ENCODE results near the gene NSMCE1. TPM values are rescaled to one million over a fixed set of nuclear protein-coding genes. Genes with fewer than 3 reads are reported as not detected.
"Not testable (repeated sequence)": the region's sequence is repeated elsewhere in the genome, so short reads cannot be mapped to it uniquely, and the experiment has no call there.

The NSMCE1 gene
- total RNA-seq, 2 experiments from 2014 or later = 110 to 127 TPM

- ATAC-seq = peak; percentile 10
- intact Hi-C loops (cut with DNase I, micrococcal nuclease) = no loop called here
- Mint-ChIP-seq H3K27me3 (peaks cover 3% of the 10 kb centered on the region), H3K4me3 (no peak overlapping the region), H3K9me3 (ENCODE audit: low read depth) (peaks cover 6% of the 10 kb centered on the region), H3K27ac (peak overlapping the region; percentile 21), H3K4me1 (peaks cover 82% of the 10 kb centered on the region), H3K36me3 (ENCODE audit: low read depth) (peaks cover 9% of the 10 kb centered on the region)
- peak; percentile 36 for DNase-seq
- ChIA-PET POLR2A (interaction anchor here (0.5 to 3.1 kb wide), 2 partner anchors 32 to 136 kb away, joined by 4 to 13 read pairs; no protein-coding TSS in a partner anchor), CTCF (interaction anchor here (0.7 to 1.5 kb wide), 6 partner anchors 10 to 119 kb away, joined by 3 to 4 read pairs (median 3); no protein-coding TSS in a partner anchor)
Observed at GRCh38 chr16:27285676-27286196, 17.2 kb upstream of the NSMCE1 start.

GRCh38 chr16:27284865-27285675 is 16.5 kb upstream of the NSMCE1 start:
- peak; percentile 28 for DNase-seq
- peak; percentile 27 for ATAC-seq
- peaks cover 3% of the 10 kb centered on the region for H3K27me3 Mint-ChIP-seq
- H3K27ac Mint-ChIP-seq = peak overlapping the region; percentile 64
- H3K4me1 Mint-ChIP-seq = peaks cover 76% of the 10 kb centered on the region
- H3K36me3 Mint-ChIP-seq (ENCODE audit: low read depth) = peaks cover 9% of the 10 kb centered on the region
- peaks cover 6% of the 10 kb centered on the region for H3K9me3 Mint-ChIP-seq (ENCODE audit: low read depth)
- ChIA-PET POLR2A (interaction anchor here (0.5 to 3.1 kb wide), 3 partner anchors 31 to 137 kb away, joined by 4 to 13 read pairs (median 5); no protein-coding TSS in a partner anchor), CTCF (interaction anchor here (0.7 to 1.5 kb wide), 5 partner anchors 11 to 119 kb away, joined by 3 to 5 read pairs (median 3); no protein-coding TSS in a partner anchor)
- intact Hi-C loops (cut with DNase I, micrococcal nuclease) = no loop called here
- H3K4me3 Mint-ChIP-seq = peak overlapping the region; percentile 3

GRCh38 chr16:27281243-27281642 is 12.7 kb upstream of the NSMCE1 start:
- ChIA-PET POLR2A (interaction anchor here (0.6 to 1.3 kb wide), 2 partner anchors 27 to 36 kb away, joined by 3 to 8 read pairs; no protein-coding TSS in a partner anchor), CTCF (interaction anchor here (0.8 to 1.9 kb wide), 8 partner anchors 9 to 47 kb away, joined by 3 to 4 read pairs (median 3); no protein-coding TSS in a partner anchor)
- DNase-seq = no peak
- Mint-ChIP-seq H3K4me3 (peak overlapping the region; percentile 26), H3K36me3 (ENCODE audit: low read depth) (peaks cover 2% of the 10 kb centered on the region), H3K27ac (peak overlapping the region; percentile 63), H3K4me1 (peaks cover 53% of the 10 kb centered on the region), H3K9me3 (ENCODE audit: low read depth) (no peaks in the 10 kb centered on the region), H3K27me3 (no peaks in the 10 kb centered on the region)
- intact Hi-C loops (cut with DNase I, micrococcal nuclease) = no loop called here
- ATAC-seq = peak; percentile 30

DNA sequence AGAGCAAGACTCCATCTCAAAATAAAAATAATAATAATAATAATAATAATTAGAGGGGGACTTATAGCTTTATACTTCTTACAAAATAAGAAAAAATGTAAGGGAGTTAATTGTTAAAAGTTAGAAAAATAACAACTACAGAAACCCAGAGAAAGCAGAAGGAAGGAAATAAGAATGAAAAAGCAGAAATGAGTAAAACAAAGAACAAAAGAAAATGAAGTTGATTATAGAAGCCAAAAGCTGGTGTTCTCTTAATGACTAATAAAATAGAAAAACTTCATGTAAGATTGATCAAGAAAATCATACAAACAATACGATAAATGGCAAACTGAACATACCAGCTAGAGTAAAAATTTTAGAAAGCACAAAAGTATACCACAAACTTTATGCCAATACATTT is 6.8 kb upstream of the NSMCE1 start:
- Mint-ChIP-seq H3K4me1 (peaks cover 56% of the 10 kb centered on the region), H3K27me3 (no peaks in the 10 kb centered on the region), H3K4me3 (no peak overlapping the region), H3K36me3 (ENCODE audit: low read depth) (peaks cover 9% of the 10 kb centered on the region), H3K27ac (no peak overlapping the region), H3K9me3 (ENCODE audit: low read depth) (peaks cover 2% of the 10 kb centered on the region)
- no peak for DNase-seq
- ChIA-PET CTCF (interaction anchor here (0.5 to 3.7 kb wide), 7 partner anchors 38 to 132 kb away, joined by 3 to 21 read pairs (median 3); no protein-coding TSS in a partner anchor), POLR2A (interaction anchor here (0.5 to 1.0 kb wide), 3 partner anchors 43 to 525 kb away, joined by 3 to 4 read pairs (median 3); no protein-coding TSS in a partner anchor)
- no peak for ATAC-seq
- intact Hi-C loops (cut with DNase I, micrococcal nuclease) = loop anchor here in 1 of 2 experiments (2.0 kb wide), 1 partner anchor 23 kb away; no protein-coding TSS in a partner anchor

- peak overlapping the region; percentile 87 for H3K27ac Mint-ChIP-seq
- not testable (repeated sequence) for DNase-seq; H3K9me3 Mint-ChIP-seq (ENCODE audit: low read depth); ATAC-seq; H3K36me3 Mint-ChIP-seq (ENCODE audit: low read depth); H3K27me3 Mint-ChIP-seq
- peak overlapping the region; percentile 35 for H3K4me3 Mint-ChIP-seq
- ChIA-PET CTCF (interaction anchor here (0.6 to 3.7 kb wide), 16 partner anchors 8 to 136 kb away, joined by 3 to 21 read pairs (median 4); no protein-coding TSS in a partner anchor), POLR2A (interaction anchor here (0.6 to 2.2 kb wide), 15 partner anchors 15 to 164 kb away, joined by 3 to 15 read pairs (median 5); no protein-coding TSS in a partner anchor)
- peaks cover 66% of the 10 kb centered on the region for H3K4me1 Mint-ChIP-seq
- intact Hi-C loops (cut with DNase I, micrococcal nuclease) = loop anchor here (1.0 to 5.0 kb wide), 7 partner anchors 22 to 133 kb away; no protein-coding TSS in a partner anchor
Observed at GRCh38 chr16:27274424-27274874, 5.9 kb upstream of the NSMCE1 start.

DNA sequence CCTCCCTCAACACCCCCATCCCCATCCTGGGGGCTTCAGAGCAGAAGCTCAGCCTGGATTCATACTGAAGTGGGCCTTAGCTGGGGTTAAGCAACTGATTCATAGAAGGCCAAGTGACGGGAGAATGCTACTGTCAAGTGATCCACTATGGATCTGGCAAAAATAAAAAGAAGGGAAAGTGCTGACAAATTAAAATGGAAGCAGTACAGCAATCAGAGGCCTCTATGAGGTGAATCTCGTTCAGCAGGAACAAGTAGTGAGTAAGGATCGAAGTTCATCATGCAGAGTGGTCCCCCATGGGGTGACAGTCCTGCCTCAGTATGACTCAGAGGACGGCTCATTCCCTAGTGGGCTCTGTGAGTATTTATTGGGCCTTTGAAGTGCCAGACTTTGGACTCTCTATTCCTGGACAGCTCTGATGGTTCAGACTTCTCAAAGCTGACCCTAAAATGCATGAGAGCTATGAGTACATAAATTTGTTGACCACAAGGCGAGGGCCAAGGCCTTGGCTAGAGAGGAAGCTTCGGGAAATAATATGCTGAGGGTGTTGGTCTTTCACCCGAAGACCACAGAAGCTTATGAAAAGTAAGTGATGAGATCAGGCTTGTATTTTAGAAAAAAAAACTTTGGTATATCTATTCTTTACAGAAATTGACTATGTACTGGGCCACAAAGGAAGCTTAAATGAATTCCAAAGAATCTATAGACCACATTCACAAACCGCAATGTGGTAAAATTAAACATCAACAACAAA is 5.3 kb upstream of the NSMCE1 start:
- Mint-ChIP-seq H3K4me1 (peaks cover 70% of the 10 kb centered on the region), H3K27me3 (no peaks in the 10 kb centered on the region), H3K4me3 (peak overlapping the region; percentile 35), H3K27ac (peak overlapping the region; percentile 87), H3K36me3 (ENCODE audit: low read depth) (peaks cover 9% of the 10 kb centered on the region), H3K9me3 (ENCODE audit: low read depth) (peaks cover 2% of the 10 kb centered on the region)
- DNase-seq (peak; percentile 69), ATAC-seq (peak; percentile 89)
- intact Hi-C loops (cut with DNase I, micrococcal nuclease) = loop anchor here (1.0 to 5.0 kb wide), 7 partner anchors 21 to 133 kb away; no protein-coding TSS in a partner anchor
- POLR2A ChIA-PET = interaction anchor here (0.6 to 2.2 kb wide), 16 partner anchors 9 to 163 kb away, joined by 3 to 15 read pairs (median 5); no protein-coding TSS in a partner anchor
- CTCF ChIA-PET = interaction anchor here (0.6 to 3.7 kb wide), 16 partner anchors 7 to 137 kb away, joined by 3 to 21 read pairs (median 4); no protein-coding TSS in a partner anchor

DNA sequence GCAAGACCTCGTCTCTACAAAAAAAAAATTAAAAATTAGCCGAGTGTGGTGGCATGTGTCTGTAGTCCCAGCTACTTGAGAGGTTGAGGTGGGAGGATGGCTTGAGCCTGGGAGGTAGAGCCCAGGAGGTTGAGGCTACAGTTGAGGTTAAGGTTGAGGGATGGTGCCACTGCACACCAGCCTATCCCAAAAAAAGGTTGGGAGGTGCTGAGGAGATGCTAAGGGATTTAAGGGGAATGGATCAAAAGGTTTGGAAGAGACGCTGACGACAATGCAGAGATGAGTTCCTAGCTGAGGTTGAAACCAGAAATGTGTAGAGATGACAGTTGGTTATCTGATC is 4.7 kb upstream of the NSMCE1 start:
- Mint-ChIP-seq H3K4me3 (peak overlapping the region; percentile 35), H3K9me3 (ENCODE audit: low read depth) (peaks cover 2% of the 10 kb centered on the region), H3K36me3 (ENCODE audit: low read depth) (peaks cover 10% of the 10 kb centered on the region), H3K27me3 (no peaks in the 10 kb centered on the region), H3K27ac (peak overlapping the region; percentile 87), H3K4me1 (peaks cover 70% of the 10 kb centered on the region)
- CTCF ChIA-PET = interaction anchor here (0.6 to 3.7 kb wide), 5 partner anchors 8 to 94 kb away, joined by 3 to 21 read pairs (median 4); no protein-coding TSS in a partner anchor
- ATAC-seq = peak; percentile 8
- intact Hi-C loops (cut with DNase I, micrococcal nuclease) = loop anchor here (5.0 kb wide), 3 partner anchors 94 to 134 kb away; no protein-coding TSS in a partner anchor
- POLR2A ChIA-PET = interaction anchor here (0.6 to 2.2 kb wide), 7 partner anchors 9 to 44 kb away, joined by 4 to 12 read pairs (median 10); no protein-coding TSS in a partner anchor
- DNase-seq = no peak

GRCh38 chr16:27272697-27273096 is 4.1 kb upstream of the NSMCE1 start:
- POLR2A ChIA-PET = interaction anchor here (1.8 to 2.2 kb wide), 2 partner anchors 36 to 38 kb away, joined by 12 read pairs; no protein-coding TSS in a partner anchor
- peaks cover 73% of the 10 kb centered on the region for H3K4me1 Mint-ChIP-seq
- intact Hi-C loops (cut with DNase I, micrococcal nuclease) = loop anchor here (5.0 kb wide), 3 partner anchors 95 to 135 kb away; no protein-coding TSS in a partner anchor
- peaks cover 15% of the 10 kb centered on the region for H3K36me3 Mint-ChIP-seq (ENCODE audit: low read depth)
- ATAC-seq; H3K27me3 Mint-ChIP-seq; H3K9me3 Mint-ChIP-seq (ENCODE audit: low read depth); DNase-seq: not testable (repeated sequence)
- CTCF ChIA-PET = interaction anchor here (1.4 to 3.7 kb wide), 4 partner anchors 30 to 95 kb away, joined by 3 to 13 read pairs (median 6); no protein-coding TSS in a partner anchor
- peak overlapping the region; percentile 35 for H3K4me3 Mint-ChIP-seq
- H3K27ac Mint-ChIP-seq = peak overlapping the region; percentile 87

GRCh38 chr16:27272076-27272475 is 3.5 kb upstream of the NSMCE1 start:
- peaks cover 77% of the 10 kb centered on the region for H3K4me1 Mint-ChIP-seq
- DNase-seq (no peak), ATAC-seq (no peak)
- H3K9me3 Mint-ChIP-seq (ENCODE audit: low read depth) = peaks cover 2% of the 10 kb centered on the region
- intact Hi-C loops (cut with DNase I, micrococcal nuclease) = loop anchor here (5.0 kb wide), 3 partner anchors 95 to 135 kb away; no protein-coding TSS in a partner anchor
- H3K4me3 Mint-ChIP-seq = no peak overlapping the region
- no peaks in the 10 kb centered on the region for H3K27me3 Mint-ChIP-seq
- H3K27ac Mint-ChIP-seq = peak overlapping the region; percentile 78
- H3K36me3 Mint-ChIP-seq (ENCODE audit: low read depth) = peaks cover 19% of the 10 kb centered on the region
- POLR2A ChIA-PET = interaction anchor here (1.1 kb wide), 1 partner anchor 96 kb away, joined by 5 read pairs; no protein-coding TSS in a partner anchor
- CTCF ChIA-PET = interaction anchor here (0.6 to 2.4 kb wide), 3 partner anchors 37 to 95 kb away, joined by 3 to 7 read pairs (median 4); no protein-coding TSS in a partner anchor

DNA sequence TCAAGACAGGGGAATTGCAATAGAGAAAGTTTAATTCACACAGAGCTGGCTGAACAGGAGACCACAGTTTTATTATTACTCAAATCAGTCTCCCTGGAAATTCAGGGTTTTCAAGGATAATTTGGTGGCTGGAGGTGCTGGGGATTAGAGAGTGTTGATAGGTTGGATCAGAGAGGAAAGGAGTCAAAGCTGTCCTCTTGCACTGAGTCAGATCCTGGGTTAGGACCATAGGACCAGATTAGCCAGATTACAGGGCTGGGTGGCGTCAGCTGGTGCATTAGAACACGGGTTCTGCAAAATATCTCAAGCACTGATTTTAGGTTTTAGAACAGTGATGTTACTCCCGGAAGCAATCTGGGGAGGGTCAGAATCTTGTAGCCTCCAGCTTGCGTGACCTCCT is 1.8 kb upstream of the NSMCE1 start:
- DNase-seq (peak; percentile 53), ATAC-seq (peak; percentile 24)
- Mint-ChIP-seq H3K4me3 (peak overlapping the region; percentile 90), H3K27me3 (no peaks in the 10 kb centered on the region), H3K9me3 (ENCODE audit: low read depth) (peaks cover 2% of the 10 kb centered on the region), H3K4me1 (peaks cover 73% of the 10 kb centered on the region), H3K36me3 (ENCODE audit: low read depth) (peaks cover 27% of the 10 kb centered on the region), H3K27ac (peak overlapping the region; percentile 23)
- ChIA-PET CTCF (interaction anchor here (0.8 to 3.9 kb wide), 8 partner anchors 33 to 117 kb away, joined by 3 to 20 read pairs (median 4); no protein-coding TSS in a partner anchor), POLR2A (interaction anchor here (0.7 to 1.8 kb wide), 3 partner anchors 35 to 96 kb away, joined by 4 to 7 read pairs (median 4); no protein-coding TSS in a partner anchor)
- intact Hi-C loops (cut with DNase I, micrococcal nuclease) = loop anchor here (5.0 kb wide), 3 partner anchors 93 to 137 kb away; no protein-coding TSS in a partner anchor

All from activated CD4-positive, alpha-beta T cell treated with anti-CD3 and anti-CD28 coated beads for 36 hours (primary cell).